HepG2 (cell line): ENCODE measurements around the gene MRPL34. TPM values are rescaled to one million over a fixed set of nuclear protein-coding genes. Genes with fewer than 3 reads are reported as not detected.

Source experiments
- ELF3 ChIP-seq: IDR thresholded peaks from 2 replicates; pipeline ENCODE4 v1.6.1; 2016; ENCODE audit warnings: missing genetic modification reagents, missing compliant biosample characterization
- FOSL2 ChIP-seq: sonication (generic); formaldehyde crosslinking; IDR thresholded peaks from 2 replicates; pipeline ENCODE4 v1.4.0; 2020; ENCODE audit warnings: missing genetic modification reagents
- GABPB1 ChIP-seq: IDR thresholded peaks from 2 replicates; pipeline ENCODE4 v1.6.1; 2016; ENCODE audit warnings: mild to moderate bottlenecking, missing genetic modification reagents, moderate library complexity, missing compliant biosample characterization
- MYNN ChIP-seq: sonication (generic); formaldehyde crosslinking; IDR thresholded peaks from 2 replicates; pipeline ENCODE4 v1.4.0; 2020; ENCODE audit warnings: mild to moderate bottlenecking, low read depth, missing genetic modification reagents
- PRDM10 ChIP-seq: sonication (generic); formaldehyde crosslinking; IDR thresholded peaks from 2 replicates; pipeline ENCODE4 v1.4.0; 2020; ENCODE audit warnings: low read depth, missing genetic modification reagents
- SOX5 ChIP-seq: IDR thresholded peaks from 2 replicates; pipeline ENCODE4 v1.6.1; 2016; ENCODE audit warnings: borderline replicate concordance
- SOX6 ChIP-seq, 2 experiments: fragments of 450-650 bp in 1 of 2; sonication (generic) in 1 of 2; formaldehyde crosslinking in 1 of 2; IDR thresholded peaks; 2 replicates each; pipeline versions ENCODE4 v1.4.0 to v1.6.1; 2017 to 2020; ENCODE audit warnings: antibody characterized with exemption in 1 of 2, mild to moderate bottlenecking in 1 of 2, missing genetic modification reagents in 1 of 2
- ZNF33B ChIP-seq: sonication (generic); formaldehyde crosslinking; IDR thresholded peaks from 2 replicates; pipeline ENCODE4 v1.5.1; 2020; ENCODE audit warnings: mild to moderate bottlenecking, missing genetic modification reagents
- ZNF687 ChIP-seq: sonication (generic); formaldehyde crosslinking; IDR thresholded peaks from 2 replicates; pipeline ENCODE4 v1.5.1; 2020; ENCODE audit warnings: mild to moderate bottlenecking, missing genetic modification reagents, moderate library complexity
- ZNF790 ChIP-seq: sonication (generic); formaldehyde crosslinking; IDR thresholded peaks from 2 replicates; pipeline ENCODE4 v1.8.0; 2022; ENCODE audit warnings: missing genetic modification reagents, mild to moderate bottlenecking, borderline replicate concordance
- polyA plus RNA-seq, 8 experiments: library from polyadenylated mRNA; depleted of rRNA in 3 of 8; stranded (reverse) in 7 of 8; unstranded in 1 of 8; fragments of >200 nt; fragmentation: Illumina TruSeq in 4 of 8; extraction: Trizol in 4 of 8; gene quantifications; 2 replicates each; pipeline versions ENCODE4 v1.2.1 to v1.2.3, GENCODE V29; 2011 to 2016; ENCODE audit warnings: low read depth in 4 of 8, missing spikeins in 1 of 8, mixed read lengths in 1 of 8; ENCODE audit not compliant: insufficient read depth in 1 of 8
- total RNA-seq, 5 experiments: library from RNA; depleted of rRNA; stranded (reverse); fragments of >200 nt; fragmentation: Illumina TruSeq; extraction: Trizol; gene quantifications; 2 replicates each; pipeline ENCODE4 v1.2.3, GENCODE V29; 2016; ENCODE audit warnings: low read depth in 1 of 5

Gene MRPL34
- total and polyA plus RNA-seq, 2 of the 13 experiments (the other 11 are each of a cell fraction or from before 2014, with no cell fraction given), result 74.0 to 77.3 TPM

- TF ChIP-seq ZNF687 (CRISPR knock-in tag) (peak; percentile 32), ZNF790 (CRISPR knock-in tag) (no peak), SOX5 (0 out of 2 replicates have a peak, but pooled peaks have one; percentile 25), ZNF33B (CRISPR knock-in tag) (no peak), MYNN (no peak), SOX6 (IDR thresholded peaks at IDR 0.05) (no peak), SOX6 (CRISPR knock-in tag; IDR thresholded peaks at IDR 0.05) (0 out of 2 replicates have a peak, but pooled peaks have one; percentile 10), FOSL2 (CRISPR knock-in tag) (peak; percentile 81), ELF3 (peak; percentile 69), GABPB1 (CRISPR knock-in tag) (peak; percentile 15; the same call in 1 of the 2 replicates), PRDM10 (CRISPR knock-in tag) (peak; percentile 68; the same call in 1 of the 2 replicates)
- TF ChIP-seq, all 625 proteins: peak for 11
Observed at GRCh38 chr19:17348700-17349099, 43.0 kb downstream of the MRPL34 start (continued).
